Coronary artery (tissue), 2 donors: ENCODE results near the gene LZTR1.
"Not testable (repeated sequence)": the region's sequence is repeated elsewhere in the genome, so short reads cannot be mapped to it uniquely, and the experiment has no call there.

Source experiments
- DNase-seq: peaks from one replicate; pipeline ENCODE4 v3.0.0-alpha.2; 2017; ENCODE audit warnings: low spot score
- H3K27ac ChIP-seq, 2 donors: fragments of 200-600 bp; sonication (generic); one replicate each; pipeline ENCODE4 v1.5.1; 2016 to 2019
- H3K4me3 ChIP-seq: fragments of 200-600 bp; sonication (generic); 2 replicates; pipeline ENCODE4 v1.5.1; 2016; ENCODE audit warnings: mild to moderate bottlenecking, moderate library complexity
- TF ChIP-seq, protein P1 (sequence below): fragments of 200-600 bp; sonication (generic); IDR thresholded peaks from one replicate; pipeline ENCODE4 v1.5.1; 2019; ENCODE audit warnings: antibody characterized with exemption

The LZTR1 gene

DNA sequence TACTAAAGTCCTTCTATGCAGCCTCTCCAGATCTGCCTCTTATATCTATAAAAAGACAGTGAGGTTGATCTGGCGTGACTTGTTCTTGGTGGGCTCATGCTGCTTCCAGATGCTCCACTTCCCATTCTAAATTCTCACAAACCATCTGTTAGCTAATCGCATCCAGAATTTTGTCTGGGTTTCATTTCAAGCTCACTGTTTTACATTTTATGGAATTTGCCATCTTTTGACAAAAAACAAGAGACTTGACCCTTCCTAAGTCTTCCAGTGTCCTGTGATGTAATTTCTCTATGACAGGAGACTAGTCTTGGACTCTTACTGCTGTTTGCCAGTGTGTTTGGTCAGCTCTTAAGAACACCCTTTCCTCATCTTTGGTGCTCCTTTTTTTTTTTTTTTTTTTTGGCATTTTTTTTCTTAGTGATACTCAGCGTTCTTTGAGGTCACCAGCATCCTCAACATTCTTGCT lies 41.9 kb upstream of the LZTR1 start:
- Histone ChIP-seq H3K27ac (no peak overlapping the region), H3K4me3 (no peak overlapping the region)
- TF ChIP-seq, protein P1, sequence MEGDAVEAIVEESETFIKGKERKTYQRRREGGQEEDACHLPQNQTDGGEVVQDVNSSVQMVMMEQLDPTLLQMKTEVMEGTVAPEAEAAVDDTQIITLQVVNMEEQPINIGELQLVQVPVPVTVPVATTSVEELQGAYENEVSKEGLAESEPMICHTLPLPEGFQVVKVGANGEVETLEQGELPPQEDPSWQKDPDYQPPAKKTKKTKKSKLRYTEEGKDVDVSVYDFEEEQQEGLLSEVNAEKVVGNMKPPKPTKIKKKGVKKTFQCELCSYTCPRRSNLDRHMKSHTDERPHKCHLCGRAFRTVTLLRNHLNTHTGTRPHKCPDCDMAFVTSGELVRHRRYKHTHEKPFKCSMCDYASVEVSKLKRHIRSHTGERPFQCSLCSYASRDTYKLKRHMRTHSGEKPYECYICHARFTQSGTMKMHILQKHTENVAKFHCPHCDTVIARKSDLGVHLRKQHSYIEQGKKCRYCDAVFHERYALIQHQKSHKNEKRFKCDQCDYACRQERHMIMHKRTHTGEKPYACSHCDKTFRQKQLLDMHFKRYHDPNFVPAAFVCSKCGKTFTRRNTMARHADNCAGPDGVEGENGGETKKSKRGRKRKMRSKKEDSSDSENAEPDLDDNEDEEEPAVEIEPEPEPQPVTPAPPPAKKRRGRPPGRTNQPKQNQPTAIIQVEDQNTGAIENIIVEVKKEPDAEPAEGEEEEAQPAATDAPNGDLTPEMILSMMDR, result no peak
- DNase-seq, result no peak

DNA sequence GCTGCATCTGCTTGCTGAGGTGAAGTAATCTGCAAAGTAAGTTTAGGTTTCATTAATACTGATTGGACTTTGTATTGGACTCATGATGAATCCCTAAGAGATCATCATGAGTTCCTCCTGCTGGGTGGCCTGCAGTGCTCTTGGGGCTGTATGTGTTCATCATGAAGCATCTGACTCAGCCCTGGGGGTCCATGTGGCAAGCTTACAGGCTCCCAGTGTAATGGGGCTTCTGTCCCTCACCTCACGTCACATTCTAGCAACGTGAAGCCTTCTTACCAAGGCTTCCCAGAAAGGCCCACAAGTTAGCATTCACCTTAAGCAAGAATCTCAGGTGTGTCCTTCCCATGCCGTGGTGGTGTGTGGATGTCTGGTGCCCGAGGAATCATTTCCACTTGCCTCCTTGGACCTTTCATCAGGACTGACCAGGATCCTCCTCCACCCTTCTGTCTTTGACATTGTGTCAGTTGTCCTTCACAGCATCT lies 41.2 kb upstream of the LZTR1 start:
- H3K27ac ChIP-seq, result no peak overlapping the region
- no peak for DNase-seq
- no peak overlapping the region for H3K4me3 ChIP-seq
- TF ChIP-seq, protein P1, result no peak

DNA sequence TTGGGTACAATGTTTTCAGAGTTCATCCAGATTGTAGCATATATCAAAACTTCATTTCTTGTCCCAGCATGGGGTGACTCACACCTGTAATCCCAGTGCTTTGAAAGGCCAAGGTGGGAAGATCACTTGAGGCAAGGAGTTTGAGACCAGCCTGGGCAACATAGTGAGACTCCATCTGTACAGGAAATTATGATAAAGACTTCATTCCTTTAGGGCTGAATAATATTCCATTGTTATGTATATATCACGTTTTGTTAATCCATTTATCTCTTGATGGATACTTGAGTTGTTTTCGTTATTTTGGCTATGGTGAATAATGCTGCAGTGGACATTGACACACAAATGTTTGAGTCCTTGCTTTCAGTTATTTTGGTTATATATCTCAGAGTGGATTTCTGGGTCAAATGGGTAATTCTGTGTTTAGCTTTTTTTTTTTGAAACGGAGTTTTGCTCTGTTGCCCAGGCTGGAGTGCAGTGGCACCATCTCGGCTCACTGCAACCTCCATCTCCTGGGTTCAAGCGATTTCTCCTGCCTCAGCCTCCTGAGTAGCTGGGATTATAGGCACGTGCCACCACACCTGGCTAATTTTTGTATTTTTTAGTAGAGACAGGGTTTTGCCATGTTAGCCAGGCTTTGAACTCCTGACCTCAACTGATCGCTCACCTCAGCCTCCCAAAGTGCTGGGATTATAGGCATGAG lies 39.7 kb upstream of the LZTR1 start:
- not testable (repeated sequence) for H3K4me3 ChIP-seq, DNase-seq, H3K27ac ChIP-seq

DNA sequence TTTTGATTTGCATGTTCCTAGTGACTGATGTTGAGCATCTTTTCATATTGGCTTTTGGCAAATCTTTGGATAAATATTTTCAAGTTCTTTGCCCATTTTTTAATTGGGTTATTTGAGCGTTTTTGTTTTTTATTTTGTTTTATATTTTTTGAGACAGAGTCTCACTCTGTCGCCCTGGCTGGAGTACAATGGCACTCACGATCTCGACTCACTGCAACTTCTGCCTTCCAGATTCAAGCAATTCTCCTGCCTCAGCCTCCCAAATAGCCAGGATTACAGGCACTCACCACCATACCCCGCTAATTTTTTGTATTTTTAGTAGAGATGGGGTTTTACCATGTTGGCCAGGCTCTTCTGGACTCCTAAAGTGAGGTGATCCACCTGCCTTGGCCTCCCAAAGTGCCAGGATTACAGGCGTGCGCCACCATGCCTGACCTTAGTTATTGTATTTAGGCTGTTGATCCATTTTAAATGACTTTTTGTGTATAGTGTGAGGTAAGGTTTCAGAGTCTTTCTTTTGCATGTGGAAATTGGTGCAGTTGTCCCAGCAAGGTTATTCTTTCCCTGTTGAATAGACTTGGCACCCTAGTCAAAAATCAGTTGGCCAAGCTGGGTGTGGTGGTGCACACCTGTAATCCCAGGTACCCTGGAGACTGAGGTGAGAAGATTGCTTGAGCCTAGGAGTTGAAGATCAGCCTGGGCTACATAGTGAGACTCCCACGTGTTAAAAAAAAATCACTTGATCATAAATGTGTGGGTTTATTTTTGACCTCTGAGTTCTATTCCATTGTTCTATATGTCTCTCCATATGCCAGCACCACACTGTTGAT lies 38.8 kb upstream of the LZTR1 start:
- no peak for DNase-seq
- TF ChIP-seq, protein P1, result no peak
- H3K4me3 ChIP-seq, result no peak overlapping the region
- H3K27ac ChIP-seq, result no peak overlapping the region

DNA sequence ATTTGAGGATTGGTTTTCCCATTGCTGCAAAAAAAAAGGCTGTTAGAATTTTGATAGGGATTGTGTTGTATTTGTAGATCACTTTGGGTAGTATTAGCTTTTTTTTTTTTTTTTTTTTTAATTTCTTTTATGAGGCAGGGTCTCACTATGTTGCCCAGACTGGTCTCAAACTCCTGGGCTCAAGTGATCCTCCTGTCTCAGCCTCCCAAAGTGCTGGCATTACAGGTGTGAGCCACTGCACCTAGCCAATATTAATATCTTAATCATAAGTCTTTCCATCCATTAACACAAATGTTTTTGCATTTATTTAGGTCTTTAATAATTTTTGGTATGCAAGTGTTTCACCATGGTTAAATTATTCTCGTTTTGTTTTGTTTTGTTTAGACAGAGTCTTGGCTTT lies 38.1 kb upstream of the LZTR1 start:
- no peak overlapping the region for H3K4me3 ChIP-seq
- H3K27ac ChIP-seq, result no peak overlapping the region
- DNase-seq, result no peak
- TF ChIP-seq, protein P1, result no peak

DNA sequence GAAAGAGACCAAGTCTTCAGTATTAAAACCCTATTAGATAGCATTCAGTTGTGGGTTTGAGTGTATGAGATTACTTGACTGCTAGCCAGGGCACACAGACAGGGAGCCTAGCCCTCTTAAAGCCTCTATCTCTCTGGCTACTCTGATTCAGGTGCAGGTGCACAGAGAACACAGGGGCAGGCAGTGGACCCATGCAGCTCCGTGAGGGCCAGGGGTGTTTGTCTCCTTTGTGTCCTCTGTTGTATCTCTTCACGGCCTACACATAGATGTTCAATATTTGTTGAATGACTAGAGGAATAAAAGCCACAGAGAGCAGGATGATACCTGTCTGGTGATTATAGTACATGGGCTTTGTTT lies 36.5 kb upstream of the LZTR1 start:
- no peak overlapping the region for H3K4me3 ChIP-seq
- DNase-seq, result no peak
- H3K27ac ChIP-seq, result no peak overlapping the region
- TF ChIP-seq, protein P1, result no peak

DNA sequence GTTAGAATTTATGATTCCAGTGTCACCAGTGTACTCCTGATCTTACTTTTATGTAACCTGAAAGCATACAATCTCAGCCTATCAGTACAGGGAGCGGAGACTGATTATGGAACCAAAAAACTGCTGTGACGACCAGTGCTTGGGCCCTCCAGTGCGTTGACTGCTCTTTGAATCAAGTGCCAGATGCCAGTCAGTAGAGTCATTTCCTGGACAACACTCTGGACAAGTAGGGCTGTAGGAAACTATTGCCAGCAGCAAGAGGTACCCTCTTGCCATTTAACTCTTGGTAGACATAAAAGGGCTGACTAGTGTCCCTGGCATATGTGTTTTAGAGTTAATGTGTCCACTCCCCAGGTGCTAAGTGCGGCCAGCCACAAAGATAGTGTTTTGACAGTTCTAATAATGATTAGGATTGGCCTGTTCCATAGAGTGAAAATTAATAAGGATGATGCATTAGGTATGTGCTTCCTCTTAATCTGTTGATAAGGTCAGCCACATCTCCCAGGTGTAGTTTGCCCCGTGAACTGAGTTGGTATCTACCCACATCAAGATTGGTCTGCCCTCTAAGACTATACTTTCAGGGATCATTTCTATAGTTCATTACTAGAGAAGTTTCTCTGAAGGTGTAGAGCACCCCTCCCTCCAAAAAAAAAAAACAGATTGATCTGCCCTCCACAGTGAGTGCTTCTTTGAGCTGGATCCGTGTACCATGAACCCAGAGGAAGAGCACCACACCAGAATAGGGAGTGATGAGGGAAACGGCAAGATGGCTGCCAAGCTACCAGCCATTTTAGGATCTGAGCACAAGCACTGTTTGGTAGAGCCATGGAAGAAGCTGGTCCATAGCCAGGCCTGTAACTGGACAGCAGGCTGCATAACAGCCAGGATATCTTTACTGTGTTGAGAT lies 35.8 kb upstream of the LZTR1 start:
- no peak for DNase-seq
- TF ChIP-seq, protein P1, result no peak
- Histone ChIP-seq H3K27ac (no peak overlapping the region), H3K4me3 (no peak overlapping the region)
